ENCODE data around the gene RCSD1.

The RCSD1 gene

DNA sequence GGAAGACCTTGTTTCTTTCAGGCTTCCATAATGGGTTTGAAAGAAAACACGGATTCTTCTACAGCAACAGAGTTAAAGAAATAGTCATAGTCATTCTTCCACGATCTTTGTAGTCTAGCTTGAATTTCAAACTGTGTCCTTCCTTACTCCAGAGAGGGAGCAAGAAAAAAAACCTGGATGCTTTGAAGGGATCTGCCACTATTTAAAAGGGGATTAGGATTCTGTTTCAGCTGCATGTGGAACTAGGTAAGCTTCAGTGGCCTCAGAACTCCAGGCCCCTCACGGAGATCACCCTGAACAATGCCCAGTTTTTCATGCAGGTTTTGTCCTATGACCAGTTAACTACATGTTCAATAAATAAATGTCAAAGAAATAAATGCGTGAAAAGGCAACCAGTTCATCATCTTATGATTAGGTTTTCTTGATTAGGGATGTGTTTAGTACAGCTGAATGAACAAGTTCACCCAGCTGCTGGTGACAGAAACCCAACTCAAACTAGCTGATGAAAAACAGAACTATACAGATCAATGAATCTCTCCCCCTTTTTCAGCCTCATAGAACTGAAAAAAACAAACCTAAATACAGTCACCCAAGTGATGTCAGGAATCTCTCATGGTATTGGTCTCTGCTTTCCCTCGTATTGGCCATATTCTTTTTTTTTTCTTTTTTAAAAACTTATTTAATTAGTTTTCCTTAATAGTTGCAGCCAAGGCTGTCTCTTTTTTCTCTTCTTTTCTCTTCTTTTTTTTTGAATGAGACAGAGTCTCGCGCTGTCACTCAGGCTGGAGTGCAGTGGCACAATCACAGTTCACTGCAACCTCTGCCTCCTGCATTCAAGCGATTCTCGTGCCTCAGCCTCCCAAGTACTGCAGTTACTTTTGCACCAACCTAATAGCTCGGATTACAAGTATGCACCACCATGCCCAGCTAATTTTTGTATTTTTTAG is 77.2 kb downstream of the RCSD1 start:
- no peak overlapping the region for H3K4me3 ChIP-seq (ENCODE audit: control insufficient read depth, low read depth, low read length)
- TF ChIP-seq, protein P1, sequence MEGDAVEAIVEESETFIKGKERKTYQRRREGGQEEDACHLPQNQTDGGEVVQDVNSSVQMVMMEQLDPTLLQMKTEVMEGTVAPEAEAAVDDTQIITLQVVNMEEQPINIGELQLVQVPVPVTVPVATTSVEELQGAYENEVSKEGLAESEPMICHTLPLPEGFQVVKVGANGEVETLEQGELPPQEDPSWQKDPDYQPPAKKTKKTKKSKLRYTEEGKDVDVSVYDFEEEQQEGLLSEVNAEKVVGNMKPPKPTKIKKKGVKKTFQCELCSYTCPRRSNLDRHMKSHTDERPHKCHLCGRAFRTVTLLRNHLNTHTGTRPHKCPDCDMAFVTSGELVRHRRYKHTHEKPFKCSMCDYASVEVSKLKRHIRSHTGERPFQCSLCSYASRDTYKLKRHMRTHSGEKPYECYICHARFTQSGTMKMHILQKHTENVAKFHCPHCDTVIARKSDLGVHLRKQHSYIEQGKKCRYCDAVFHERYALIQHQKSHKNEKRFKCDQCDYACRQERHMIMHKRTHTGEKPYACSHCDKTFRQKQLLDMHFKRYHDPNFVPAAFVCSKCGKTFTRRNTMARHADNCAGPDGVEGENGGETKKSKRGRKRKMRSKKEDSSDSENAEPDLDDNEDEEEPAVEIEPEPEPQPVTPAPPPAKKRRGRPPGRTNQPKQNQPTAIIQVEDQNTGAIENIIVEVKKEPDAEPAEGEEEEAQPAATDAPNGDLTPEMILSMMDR (conservative IDR thresholded peaks at IDR 0.05; ENCODE audit: control insufficient read depth, insufficient read depth, low read depth, low read length), result no peak

DNA sequence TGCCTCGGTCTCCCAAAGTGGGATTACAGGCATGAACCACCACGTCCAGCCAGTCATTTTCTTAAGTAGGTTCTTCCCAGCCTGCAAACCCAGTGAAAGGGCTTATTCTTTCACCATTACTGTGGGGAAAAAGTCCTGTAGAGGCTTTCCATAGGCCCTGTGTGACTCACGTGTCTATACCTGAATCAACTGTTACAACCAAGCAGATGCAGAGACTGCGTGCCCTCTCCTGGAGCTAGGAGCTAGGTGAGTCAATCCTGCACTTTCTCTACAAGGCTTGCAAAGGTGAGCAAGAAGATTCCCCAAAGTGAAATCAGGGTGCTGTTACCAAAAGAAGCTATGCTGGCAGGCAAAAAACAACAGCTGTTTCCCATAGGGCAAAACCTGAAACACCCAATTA is 77.9 kb downstream of the RCSD1 start:
- H3K4me3 ChIP-seq (ENCODE audit: control insufficient read depth, low read depth, low read length), result no peak overlapping the region
- TF ChIP-seq, protein P1 (conservative IDR thresholded peaks at IDR 0.05; ENCODE audit: control insufficient read depth, insufficient read depth, low read depth, low read length), result no peak
- DNase-seq (ENCODE audit: low read depth), result no peak

More for the DNA sequence above, 77.2 kb downstream of the RCSD1 start:
- DNase-seq (ENCODE audit: low read depth), result no peak

DNA sequence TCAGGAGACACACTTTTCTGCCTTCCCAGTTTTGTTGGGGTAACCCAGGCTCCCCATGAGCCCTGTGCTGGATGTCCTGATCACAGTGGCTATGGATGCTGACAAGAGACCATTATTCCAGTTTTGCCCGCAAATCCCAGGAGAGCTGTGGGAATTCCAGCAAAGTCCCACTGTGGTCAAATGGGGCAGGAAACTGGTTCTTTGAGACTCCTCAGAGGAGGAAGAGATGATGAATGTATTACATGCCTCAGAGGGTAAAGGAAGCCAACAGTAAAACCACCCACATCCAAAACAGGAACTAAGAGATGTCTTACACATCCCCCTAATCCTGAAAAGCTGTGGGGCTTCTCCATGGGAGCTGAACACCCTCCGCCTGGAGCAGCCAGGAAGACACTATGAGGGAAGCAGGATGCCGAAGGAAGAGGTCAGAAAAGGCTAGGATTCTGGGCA is 78.9 kb downstream of the RCSD1 start:
- DNase-seq (ENCODE audit: low read depth), result peak; percentile 42
- H3K4me3 ChIP-seq (ENCODE audit: control insufficient read depth, low read depth, low read length), result no peak overlapping the region
- TF ChIP-seq, protein P1 (conservative IDR thresholded peaks at IDR 0.05; ENCODE audit: control insufficient read depth, insufficient read depth, low read depth, low read length), result no peak

DNA sequence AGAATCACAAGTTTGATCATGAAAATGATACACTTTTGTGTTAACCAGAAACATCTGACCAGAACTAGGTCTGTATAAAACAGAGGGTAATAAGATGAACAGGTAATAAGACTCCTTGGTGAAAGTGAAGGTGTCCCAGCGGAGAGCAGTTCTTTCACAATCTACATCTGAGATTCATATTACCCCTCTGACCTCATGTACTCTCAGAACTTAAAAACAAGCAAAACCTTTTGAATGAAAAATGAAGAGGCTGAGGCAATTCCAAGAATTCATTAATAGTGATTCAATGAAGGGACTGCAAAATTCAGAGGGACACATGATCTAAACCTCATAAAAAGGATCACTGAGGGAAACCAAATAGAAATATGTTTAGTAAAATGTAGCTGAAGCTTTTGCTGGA is 80.8 kb downstream of the RCSD1 start:
- H3K4me3 ChIP-seq (ENCODE audit: control insufficient read depth, low read depth, low read length), result no peak overlapping the region
- TF ChIP-seq, protein P1 (conservative IDR thresholded peaks at IDR 0.05; ENCODE audit: control insufficient read depth, insufficient read depth, low read depth, low read length), result no peak

DNA sequence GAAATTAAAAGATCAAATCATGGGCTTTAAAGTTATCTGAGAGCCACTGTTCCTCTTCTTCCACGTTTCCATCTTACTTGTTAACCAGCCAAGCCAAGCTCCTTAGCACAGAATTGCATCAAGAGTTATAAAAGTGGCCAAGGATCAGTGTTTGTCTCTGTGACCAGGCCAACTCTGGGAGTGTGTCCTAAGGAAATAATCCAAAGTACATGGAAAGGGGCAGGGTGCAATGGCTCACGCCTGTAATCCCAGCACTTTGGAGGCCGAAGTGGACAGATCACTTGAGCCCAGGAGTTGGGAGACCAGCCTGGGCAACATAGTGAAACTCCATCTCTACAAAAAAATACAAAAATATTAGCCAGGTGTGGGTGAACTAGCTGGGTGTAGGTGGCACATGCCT is 81.8 kb downstream of the RCSD1 start:
- no peak for DNase-seq (ENCODE audit: low read depth)
- H3K4me3 ChIP-seq (ENCODE audit: control insufficient read depth, low read depth, low read length), result no peak overlapping the region
- TF ChIP-seq, protein P1 (conservative IDR thresholded peaks at IDR 0.05; ENCODE audit: control insufficient read depth, insufficient read depth, low read depth, low read length), result no peak

More for the DNA sequence above, 80.8 kb downstream of the RCSD1 start:
- no peak for DNase-seq (ENCODE audit: low read depth)

DNA sequence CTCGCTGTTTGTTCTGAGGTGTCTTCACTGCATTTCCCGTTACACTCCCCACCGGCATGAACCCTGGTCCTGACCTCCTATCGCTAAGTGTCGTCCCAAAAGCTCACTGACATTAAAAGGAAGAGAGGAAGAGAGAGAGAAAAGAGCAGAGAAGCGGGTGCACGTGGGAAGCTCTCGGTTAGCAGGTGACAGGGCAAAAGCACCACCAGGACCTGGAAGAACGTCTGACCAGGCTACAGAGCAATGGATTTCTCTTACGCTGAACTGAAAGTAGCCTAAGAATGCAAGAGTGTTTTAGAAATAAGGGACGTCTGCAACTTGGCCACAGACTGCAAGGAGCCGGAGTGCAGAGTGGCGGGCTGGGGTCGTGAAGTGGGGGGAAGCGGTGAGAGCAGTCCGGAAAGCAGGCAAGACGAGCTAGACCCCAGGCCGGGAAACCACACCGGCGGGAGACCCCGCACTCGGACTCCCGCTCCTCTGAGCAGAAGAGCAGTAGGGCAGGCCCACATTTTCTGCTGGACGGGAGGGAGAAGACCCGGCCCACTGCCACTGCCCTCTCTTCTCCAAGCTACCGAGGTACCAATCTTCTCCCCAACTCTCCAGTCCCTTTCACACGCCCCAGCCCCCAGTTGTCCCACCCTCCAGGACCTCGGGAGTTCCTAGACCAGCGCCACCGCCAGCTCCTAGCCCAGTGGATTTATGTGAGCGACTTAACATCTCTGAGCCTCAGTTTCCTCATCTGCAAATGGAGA is 83.5 kb downstream of the RCSD1 start:
- peak overlapping the region; percentile 62 for H3K4me3 ChIP-seq (ENCODE audit: control insufficient read depth, low read depth, low read length)
- no peak for DNase-seq (ENCODE audit: low read depth)
- TF ChIP-seq, protein P1 (conservative IDR thresholded peaks at IDR 0.05; ENCODE audit: control insufficient read depth, insufficient read depth, low read depth, low read length), result no peak
